HepG2 (cell line): ENCODE measurements around the gene ICAM5. TPM values are rescaled to one million over a fixed set of nuclear protein-coding genes. Genes with fewer than 3 reads are reported as not detected.

Experiments used
- CBX5 ChIP-seq: sonication (generic); formaldehyde crosslinking; IDR thresholded peaks from 2 replicates; pipeline ENCODE4 v1.4.0; 2020; ENCODE audit warnings: missing genetic modification reagents, borderline replicate concordance
- CEBPG ChIP-seq: IDR thresholded peaks from 2 replicates; pipeline ENCODE4 v1.6.1; 2016
- FOSL1 ChIP-seq: sonication (generic); formaldehyde crosslinking; IDR thresholded peaks from 2 replicates; pipeline ENCODE4 v1.9.0; 2021; ENCODE audit warnings: missing genetic modification reagents, borderline replicate concordance
- FOXA1 ChIP-seq, 2 experiments: fragments of 450-650 bp in 1 of 2; sonication (generic) in 1 of 2; formaldehyde crosslinking in 1 of 2; IDR thresholded peaks; 2 replicates each; pipeline versions ENCODE4 v1.4.0 to v1.6.1; 2016 to 2020; ENCODE audit warnings: missing genetic modification reagents in 1 of 2
- GABPA ChIP-seq, 2 experiments: IDR thresholded peaks; 2 replicates each; pipeline ENCODE4 v1.6.1; 2011 to 2016; ENCODE audit warnings: low read depth in 2 of 2, low read length in 1 of 2, missing biosample characterization in 1 of 2, missing genetic modification characterization in 1 of 2
- KMT2A ChIP-seq: sonication (generic); formaldehyde crosslinking; IDR thresholded peaks from 2 replicates; pipeline ENCODE4 v1.4.0; 2020; ENCODE audit warnings: missing genetic modification reagents
- MTA3 ChIP-seq: sonication (generic); formaldehyde crosslinking; IDR thresholded peaks from 2 replicates; pipeline ENCODE4 v1.4.0; 2020; ENCODE audit warnings: missing genetic modification reagents
- NFATC3 ChIP-seq: sonication (generic); formaldehyde crosslinking; IDR thresholded peaks from 2 replicates; pipeline ENCODE4 v1.5.1; 2020; ENCODE audit warnings: mild to moderate bottlenecking, missing genetic modification reagents
- ONECUT2 ChIP-seq: sonication (generic); formaldehyde crosslinking; IDR thresholded peaks from 2 replicates; pipeline ENCODE4 v1.4.0; 2020; ENCODE audit warnings: missing genetic modification reagents
- RFXANK ChIP-seq: IDR thresholded peaks from 2 replicates; pipeline ENCODE4 v1.6.1; 2016
- RXRA ChIP-seq: sonication (generic); formaldehyde crosslinking; IDR thresholded peaks from 2 replicates; pipeline ENCODE4 v1.5.1; 2020; ENCODE audit warnings: missing genetic modification reagents
- TGIF2 ChIP-seq: IDR thresholded peaks from 2 replicates; pipeline ENCODE4 v1.6.1; 2016; ENCODE audit warnings: control low read depth, missing compliant biosample characterization
- ZBTB1 ChIP-seq: sonication (generic); formaldehyde crosslinking; IDR thresholded peaks from 2 replicates; pipeline ENCODE4 v1.4.0; 2020; ENCODE audit warnings: missing genetic modification reagents, borderline replicate concordance
- ZFP62 ChIP-seq: sonication (generic); formaldehyde crosslinking; IDR thresholded peaks from 2 replicates; pipeline ENCODE4 v1.4.0; 2020; ENCODE audit warnings: missing genetic modification reagents
- ZNF256 ChIP-seq: sonication (generic); formaldehyde crosslinking; conservative IDR thresholded peaks from 2 replicates; pipeline ENCODE4 v1.4.0; 2020; ENCODE audit warnings: missing genetic modification reagents
- ZNF772 ChIP-seq: sonication (generic); formaldehyde crosslinking; IDR thresholded peaks from 2 replicates; pipeline ENCODE4 v1.5.0; 2020; ENCODE audit warnings: mild to moderate bottlenecking, missing genetic modification reagents
- polyA plus RNA-seq, 8 experiments: library from polyadenylated mRNA; depleted of rRNA in 3 of 8; stranded (reverse) in 7 of 8; unstranded in 1 of 8; fragments of >200 nt; fragmentation: Illumina TruSeq in 4 of 8; extraction: Trizol in 4 of 8; gene quantifications; 2 replicates each; pipeline versions ENCODE4 v1.2.1 to v1.2.3, GENCODE V29; 2011 to 2016; ENCODE audit warnings: low read depth in 4 of 8, missing spikeins in 1 of 8, mixed read lengths in 1 of 8; ENCODE audit not compliant: insufficient read depth in 1 of 8
- total RNA-seq, 5 experiments: library from RNA; depleted of rRNA; stranded (reverse); fragments of >200 nt; fragmentation: Illumina TruSeq; extraction: Trizol; gene quantifications; 2 replicates each; pipeline ENCODE4 v1.2.3, GENCODE V29; 2016; ENCODE audit warnings: low read depth in 1 of 5
- TF ChIP-seq, protein P1 (sequence below): sonication (generic); formaldehyde crosslinking; IDR thresholded peaks from 2 replicates; pipeline ENCODE4 v1.5.0; 2020; ENCODE audit warnings: mild to moderate bottlenecking, low read depth, missing genetic modification reagents, borderline replicate concordance
- TF ChIP-seq, protein P2 (sequence below): sonication (generic); formaldehyde crosslinking; IDR thresholded peaks from 2 replicates; pipeline ENCODE4; 2020; ENCODE audit warnings: missing genetic modification reagents, mild to moderate bottlenecking, borderline replicate concordance
- TF ChIP-seq, protein P3 (sequence below): sonication (generic); formaldehyde crosslinking; IDR thresholded peaks from 2 replicates; pipeline ENCODE4 v1.4.0; 2020; ENCODE audit warnings: missing genetic modification reagents, borderline replicate concordance
- TF ChIP-seq, protein P4 (sequence below): IDR thresholded peaks from 2 replicates; pipeline ENCODE4 v1.6.1; 2016
- TF ChIP-seq, protein P5 (sequence below): conservative IDR thresholded peaks from 2 replicates; pipeline ENCODE4 v1.6.1; 2018; ENCODE audit warnings: missing genetic modification reagents

ICAM5 gene
- total and polyA plus RNA-seq, 2 of the 13 experiments (the other 11 are each of a cell fraction or from before 2014, with no cell fraction given): 0.46 to 1.6 TPM

DNA sequence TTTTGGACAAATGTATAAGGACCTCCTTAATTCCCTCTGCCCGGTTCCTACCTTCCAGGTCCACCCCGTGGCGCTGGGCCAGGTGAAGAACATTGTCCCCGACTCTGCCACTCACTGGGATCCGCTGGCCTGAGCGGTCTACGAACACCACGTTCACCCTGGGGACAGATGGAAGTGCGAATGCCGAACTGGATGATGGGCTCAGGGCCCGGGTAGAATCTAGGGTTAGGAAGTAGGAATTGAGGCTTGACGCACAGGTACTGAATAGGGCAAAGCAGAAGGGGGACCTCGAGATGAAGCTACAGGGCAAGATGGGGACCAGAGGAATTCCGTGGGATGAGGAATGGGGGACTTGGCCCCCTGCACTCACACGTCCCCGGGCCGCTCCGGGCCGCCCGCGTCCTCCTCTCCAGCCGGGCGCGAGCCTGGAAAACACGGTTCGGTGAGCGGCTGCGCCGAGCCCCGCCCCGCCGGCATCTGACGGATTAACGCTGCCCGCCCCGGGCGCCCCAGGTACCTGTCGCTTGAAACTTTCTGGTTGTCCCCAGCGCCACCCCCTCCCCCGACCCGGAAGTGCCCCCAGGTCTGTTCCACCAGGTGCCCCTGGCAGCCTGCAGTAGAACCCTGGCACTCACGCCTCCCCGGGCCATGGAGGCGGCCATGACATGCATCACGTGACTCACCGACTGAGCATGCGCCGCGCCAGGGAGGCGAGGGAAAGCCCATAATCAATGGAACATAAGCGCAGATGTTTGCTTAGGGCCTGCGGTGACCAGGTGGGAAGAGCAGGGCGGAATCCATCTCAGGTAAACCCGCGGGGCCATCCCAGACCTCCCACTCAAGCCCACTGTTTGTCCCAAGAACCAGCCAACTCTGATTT, 25.8 kb downstream of the ICAM5 start, which contains the start of gene FDX2 (continued):
- peak; percentile 82 for TF ChIP-seq KMT2A (CRISPR knock-in tag)
- no peak for TF ChIP-seq MTA3 (CRISPR knock-in tag)
- TF ChIP-seq CEBPG: no peak
- peak; percentile 31; the same call in 1 of the 2 replicates for TF ChIP-seq CBX5 (CRISPR knock-in tag)
- no peak for TF ChIP-seq ZFP62
- peak; percentile 61; the same call in 1 of the 2 replicates for TF ChIP-seq RXRA (CRISPR knock-in tag)
- TF ChIP-seq, protein P1, sequence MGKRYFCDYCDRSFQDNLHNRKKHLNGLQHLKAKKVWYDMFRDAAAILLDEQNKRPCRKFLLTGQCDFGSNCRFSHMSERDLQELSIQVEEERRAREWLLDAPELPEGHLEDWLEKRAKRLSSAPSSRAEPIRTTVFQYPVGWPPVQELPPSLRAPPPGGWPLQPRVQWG: no peak
- TF ChIP-seq GABPA (IDR thresholded peaks at IDR 0.05; ENCODE audit: low read depth, low read length): peak; percentile 37
- peak; percentile 65 for TF ChIP-seq GABPA (CRISPR knock-in tag; IDR thresholded peaks at IDR 0.05; ENCODE audit: low read depth)
- TF ChIP-seq, protein P2, sequence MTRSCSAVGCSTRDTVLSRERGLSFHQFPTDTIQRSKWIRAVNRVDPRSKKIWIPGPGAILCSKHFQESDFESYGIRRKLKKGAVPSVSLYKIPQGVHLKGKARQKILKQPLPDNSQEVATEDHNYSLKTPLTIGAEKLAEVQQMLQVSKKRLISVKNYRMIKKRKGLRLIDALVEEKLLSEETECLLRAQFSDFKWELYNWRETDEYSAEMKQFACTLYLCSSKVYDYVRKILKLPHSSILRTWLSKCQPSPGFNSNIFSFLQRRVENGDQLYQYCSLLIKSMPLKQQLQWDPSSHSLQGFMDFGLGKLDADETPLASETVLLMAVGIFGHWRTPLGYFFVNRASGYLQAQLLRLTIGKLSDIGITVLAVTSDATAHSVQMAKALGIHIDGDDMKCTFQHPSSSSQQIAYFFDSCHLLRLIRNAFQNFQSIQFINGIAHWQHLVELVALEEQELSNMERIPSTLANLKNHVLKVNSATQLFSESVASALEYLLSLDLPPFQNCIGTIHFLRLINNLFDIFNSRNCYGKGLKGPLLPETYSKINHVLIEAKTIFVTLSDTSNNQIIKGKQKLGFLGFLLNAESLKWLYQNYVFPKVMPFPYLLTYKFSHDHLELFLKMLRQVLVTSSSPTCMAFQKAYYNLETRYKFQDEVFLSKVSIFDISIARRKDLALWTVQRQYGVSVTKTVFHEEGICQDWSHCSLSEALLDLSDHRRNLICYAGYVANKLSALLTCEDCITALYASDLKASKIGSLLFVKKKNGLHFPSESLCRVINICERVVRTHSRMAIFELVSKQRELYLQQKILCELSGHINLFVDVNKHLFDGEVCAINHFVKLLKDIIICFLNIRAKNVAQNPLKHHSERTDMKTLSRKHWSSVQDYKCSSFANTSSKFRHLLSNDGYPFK (CRISPR knock-in tag): peak; percentile 79; the same call in 1 of the 2 replicates
- TF ChIP-seq NFATC3 (CRISPR knock-in tag): no peak
- TF ChIP-seq ZNF772 (CRISPR knock-in tag): 0 out of 2 replicates have a peak, but pooled peaks have one; percentile 34
- no peak for TF ChIP-seq RFXANK
- no peak; the same call in 1 of the 2 replicates for TF ChIP-seq ZNF256 (CRISPR knock-in tag)
- TF ChIP-seq, protein P3, sequence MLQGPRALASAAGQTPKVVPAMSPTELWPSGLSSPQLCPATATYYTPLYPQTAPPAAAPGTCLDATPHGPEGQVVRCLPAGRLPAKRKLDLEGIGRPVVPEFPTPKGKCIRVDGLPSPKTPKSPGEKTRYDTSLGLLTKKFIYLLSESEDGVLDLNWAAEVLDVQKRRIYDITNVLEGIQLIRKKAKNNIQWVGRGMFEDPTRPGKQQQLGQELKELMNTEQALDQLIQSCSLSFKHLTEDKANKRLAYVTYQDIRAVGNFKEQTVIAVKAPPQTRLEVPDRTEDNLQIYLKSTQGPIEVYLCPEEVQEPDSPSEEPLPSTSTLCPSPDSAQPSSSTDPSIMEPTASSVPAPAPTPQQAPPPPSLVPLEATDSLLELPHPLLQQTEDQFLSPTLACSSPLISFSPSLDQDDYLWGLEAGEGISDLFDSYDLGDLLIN: no peak
- TF ChIP-seq ONECUT2 (CRISPR knock-in tag): peak; percentile 65; the same call in 1 of the 2 replicates
- TF ChIP-seq FOSL1 (CRISPR knock-in tag): no peak
- TF ChIP-seq ZBTB1 (CRISPR knock-in tag): no peak
- TF ChIP-seq, protein P4, sequence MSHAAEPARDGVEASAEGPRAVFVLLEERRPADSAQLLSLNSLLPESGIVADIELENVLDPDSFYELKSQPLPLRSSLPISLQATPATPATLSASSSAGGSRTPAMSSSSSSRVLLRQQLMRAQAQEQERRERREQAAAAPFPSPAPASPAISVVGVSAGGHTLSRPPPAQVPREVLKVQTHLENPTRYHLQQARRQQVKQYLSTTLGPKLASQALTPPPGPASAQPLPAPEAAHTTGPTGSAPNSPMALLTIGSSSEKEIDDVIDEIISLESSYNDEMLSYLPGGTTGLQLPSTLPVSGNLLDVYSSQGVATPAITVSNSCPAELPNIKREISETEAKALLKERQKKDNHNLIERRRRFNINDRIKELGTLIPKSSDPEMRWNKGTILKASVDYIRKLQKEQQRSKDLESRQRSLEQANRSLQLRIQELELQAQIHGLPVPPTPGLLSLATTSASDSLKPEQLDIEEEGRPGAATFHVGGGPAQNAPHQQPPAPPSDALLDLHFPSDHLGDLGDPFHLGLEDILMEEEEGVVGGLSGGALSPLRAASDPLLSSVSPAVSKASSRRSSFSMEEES (CRISPR knock-in tag): peak; percentile 94
- no peak for TF ChIP-seq FOXA1 (IDR thresholded peaks at IDR 0.05)
- TF ChIP-seq FOXA1 (CRISPR knock-in tag; IDR thresholded peaks at IDR 0.05): peak; percentile 93
- TF ChIP-seq, protein P5, sequence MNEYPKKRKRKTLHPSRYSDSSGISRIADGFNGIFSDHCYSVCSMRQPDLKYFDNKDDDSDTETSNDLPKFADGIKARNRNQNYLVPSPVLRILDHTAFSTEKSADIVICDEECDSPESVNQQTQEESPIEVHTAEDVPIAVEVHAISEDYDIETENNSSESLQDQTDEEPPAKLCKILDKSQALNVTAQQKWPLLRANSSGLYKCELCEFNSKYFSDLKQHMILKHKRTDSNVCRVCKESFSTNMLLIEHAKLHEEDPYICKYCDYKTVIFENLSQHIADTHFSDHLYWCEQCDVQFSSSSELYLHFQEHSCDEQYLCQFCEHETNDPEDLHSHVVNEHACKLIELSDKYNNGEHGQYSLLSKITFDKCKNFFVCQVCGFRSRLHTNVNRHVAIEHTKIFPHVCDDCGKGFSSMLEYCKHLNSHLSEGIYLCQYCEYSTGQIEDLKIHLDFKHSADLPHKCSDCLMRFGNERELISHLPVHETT (CRISPR knock-in tag): no peak
- TF ChIP-seq TGIF2 (CRISPR knock-in tag): peak; percentile 82
